Activated naive CD4-positive, alpha-beta T cell treated with anti-CD3 and anti-CD28 coated beads, Interleukin-2, amount 50 U/mL, for 16 hours (primary cell): ENCODE measurements around the gene DONSON.
"Not testable (repeated sequence)": the region's sequence is repeated elsewhere in the genome, so short reads cannot be mapped to it uniquely, and the experiment has no call there.

Experiments used
- DNase-seq: peaks from one replicate; pipeline ENCODE4 v3.0.0-alpha.2; 2020

DONSON gene

DNA sequence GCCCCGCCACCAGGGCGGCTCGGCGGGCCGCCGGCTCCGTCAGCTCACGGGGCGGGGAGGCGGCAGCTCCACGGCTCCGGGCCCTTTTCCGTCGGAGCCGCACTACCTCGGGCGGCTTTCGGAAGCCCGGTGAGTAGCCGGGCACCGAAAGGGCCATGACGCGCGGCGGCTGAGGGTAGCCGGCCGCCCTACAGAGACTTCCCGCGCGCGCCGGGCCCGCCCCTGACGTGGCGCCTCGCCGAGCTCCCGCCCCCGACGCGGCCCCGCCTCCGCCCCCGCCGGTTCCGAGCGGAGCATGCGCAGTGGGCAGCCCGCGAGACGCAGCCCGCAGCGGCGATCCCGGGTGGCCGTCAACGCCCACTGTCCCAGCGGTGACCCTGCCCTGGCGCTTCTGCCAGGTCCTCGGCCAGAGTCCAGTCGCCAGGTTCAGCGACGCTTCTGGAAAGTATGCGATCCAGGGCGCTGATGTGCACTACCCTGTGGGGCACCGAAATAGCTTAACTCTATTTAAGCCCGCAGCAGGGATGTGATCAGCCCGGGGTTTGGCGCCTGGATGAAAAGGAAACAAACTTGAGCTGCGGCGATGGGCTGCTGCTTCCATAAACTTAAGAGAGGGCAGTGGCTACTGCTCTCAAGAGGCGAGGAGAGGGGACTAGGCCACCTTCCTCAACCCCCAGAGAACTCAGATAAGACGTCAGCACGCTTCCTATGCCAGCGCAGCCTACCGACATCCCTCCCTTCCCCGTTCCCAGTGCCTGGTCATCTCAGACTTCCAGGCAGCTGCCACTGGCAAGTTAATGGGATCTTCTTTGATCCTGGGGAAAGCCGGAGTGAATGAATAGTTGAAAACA, at the start of gene DONSON:
Gene DONSON, minus strand, starts transcription at position 200 of the 851 bp plus-strand sequence. Its CDS starts 43 bp downstream, at position 157.
- peak; percentile 87 for DNase-seq

- no peak for DNase-seq
Measured at GRCh38 chr21:33634254-33634653, 45.8 kb upstream of the DONSON start.

- DNase-seq: not testable (repeated sequence)
Measured at GRCh38 chr21:33626151-33626550, 37.7 kb upstream of the DONSON start.

GRCh38 chr21:33622253-33622652, 33.8 kb upstream of the DONSON start:
- DNase-seq: no peak

GRCh38 chr21:33619726-33620125, 31.2 kb upstream of the DONSON start:
- DNase-seq: no peak

DNA sequence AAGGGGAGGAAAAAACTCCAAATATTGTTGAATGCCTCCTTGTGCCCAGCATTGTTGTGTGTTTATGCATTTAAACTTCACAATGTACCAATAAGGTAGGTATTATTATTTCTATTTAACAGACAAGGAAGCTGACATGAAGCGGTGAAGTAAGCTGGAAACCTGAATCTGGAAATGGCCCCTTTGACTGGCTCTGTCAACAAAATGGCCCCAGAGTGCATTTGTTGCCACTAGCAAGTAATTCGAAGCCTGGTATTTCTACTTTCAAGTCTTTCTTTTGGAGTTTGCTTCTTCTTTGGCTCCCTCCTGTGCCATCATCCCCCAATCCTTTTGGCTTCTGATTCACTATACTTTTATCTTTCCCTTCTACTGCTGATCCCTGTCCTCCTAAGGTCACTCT, 29.9 kb upstream of the DONSON start:
- no peak for DNase-seq

DNA sequence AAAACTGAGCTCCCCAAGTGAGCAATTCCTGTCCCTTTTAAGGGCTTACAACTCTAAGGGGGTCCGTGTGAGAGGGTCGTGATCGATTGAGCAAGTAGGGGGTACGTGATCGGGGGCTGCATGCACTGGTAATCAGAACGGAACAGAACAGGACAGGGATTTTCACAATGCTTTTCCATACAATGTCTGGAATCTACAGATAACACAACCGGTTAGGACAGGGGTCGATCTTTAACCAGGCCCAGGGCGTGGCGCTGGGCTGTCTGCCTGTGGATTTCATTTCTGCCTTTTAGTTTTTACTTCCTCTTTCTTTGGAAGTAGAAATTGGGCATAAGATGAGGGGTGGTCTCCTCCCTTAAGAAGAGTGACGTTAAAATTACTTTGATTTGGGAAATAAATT, 29.1 kb upstream of the DONSON start:
- DNase-seq: not testable (repeated sequence)

DNA sequence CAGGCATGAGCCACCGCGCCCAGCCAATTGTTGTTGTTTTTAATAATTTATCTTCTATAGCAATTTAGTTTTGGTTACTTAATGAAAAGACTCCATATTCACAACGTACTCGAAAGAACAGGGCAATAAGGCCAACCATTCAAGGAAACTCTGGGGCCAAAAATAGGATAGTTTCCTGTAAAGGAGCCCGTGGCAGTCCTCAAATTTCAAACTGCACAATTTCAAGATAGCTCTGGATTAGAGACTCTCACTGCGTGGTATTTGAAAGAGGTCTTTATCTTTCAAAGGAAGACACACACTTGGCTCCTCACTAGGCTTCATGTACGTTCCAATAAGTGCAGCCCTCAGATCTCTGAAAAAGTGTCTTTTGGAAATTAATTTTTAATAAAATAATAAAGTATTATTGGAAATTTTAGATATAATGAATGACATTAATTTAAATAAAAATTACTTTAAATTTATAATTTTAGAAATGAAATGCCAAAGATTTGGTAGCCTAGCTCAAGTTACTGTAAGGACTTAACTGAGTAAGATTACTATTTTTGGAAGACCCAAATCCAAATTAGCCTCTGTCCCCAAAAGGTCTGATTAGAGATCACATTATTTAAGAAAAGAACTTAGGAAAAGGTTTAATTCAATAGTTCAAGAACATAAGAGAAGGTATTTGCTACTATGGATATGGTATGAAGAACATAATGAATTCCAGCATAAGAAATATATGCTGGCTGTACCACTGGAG, 22.7 kb upstream of the DONSON start:
- DNase-seq: no peak

DNA sequence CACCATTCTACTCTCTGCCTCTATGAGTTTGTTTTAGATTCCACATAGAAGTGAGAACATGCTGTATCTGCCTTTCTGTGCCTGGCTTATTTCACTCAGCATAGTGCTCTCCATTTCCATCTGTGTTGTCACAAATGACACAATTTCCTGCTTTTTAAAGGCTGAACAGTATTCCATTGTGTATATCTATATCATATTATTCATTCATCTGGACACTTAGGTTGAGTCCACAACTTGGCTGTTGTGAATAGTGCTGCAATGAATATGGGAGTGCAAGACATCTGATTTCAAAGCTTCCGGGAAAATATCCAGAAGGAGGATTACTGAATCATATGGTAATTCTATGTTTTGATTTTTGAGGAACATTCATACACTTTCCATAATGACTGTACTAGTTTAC, 20.1 kb upstream of the DONSON start:
- DNase-seq: no peak

GRCh38 chr21:33598051-33598450, 9.6 kb upstream of the DONSON start:
- no peak for DNase-seq

- DNase-seq: no peak
Measured at GRCh38 chr21:33587792-33588484, 546 bp downstream of the DONSON start.

DNA sequence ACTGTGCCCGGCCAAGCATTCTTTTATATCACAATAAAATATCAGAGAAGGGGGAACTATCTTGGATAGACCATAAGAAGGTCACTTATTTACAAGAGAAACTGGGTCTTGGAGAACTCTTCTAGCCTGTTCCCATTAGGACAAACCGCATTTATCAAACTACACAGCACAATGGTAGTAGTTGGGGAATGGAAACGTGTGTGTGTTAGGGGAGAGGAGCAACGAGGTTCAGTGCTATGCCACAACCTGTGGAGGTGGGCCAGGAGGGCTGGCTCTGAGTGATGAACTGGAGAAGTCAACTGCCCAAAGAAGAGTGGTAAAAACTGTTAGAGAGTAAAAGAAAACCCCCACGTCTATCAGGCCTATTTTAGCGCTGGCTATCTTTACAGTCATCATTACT, 1.6 kb downstream of the DONSON start:
- DNase-seq: no peak

DNA sequence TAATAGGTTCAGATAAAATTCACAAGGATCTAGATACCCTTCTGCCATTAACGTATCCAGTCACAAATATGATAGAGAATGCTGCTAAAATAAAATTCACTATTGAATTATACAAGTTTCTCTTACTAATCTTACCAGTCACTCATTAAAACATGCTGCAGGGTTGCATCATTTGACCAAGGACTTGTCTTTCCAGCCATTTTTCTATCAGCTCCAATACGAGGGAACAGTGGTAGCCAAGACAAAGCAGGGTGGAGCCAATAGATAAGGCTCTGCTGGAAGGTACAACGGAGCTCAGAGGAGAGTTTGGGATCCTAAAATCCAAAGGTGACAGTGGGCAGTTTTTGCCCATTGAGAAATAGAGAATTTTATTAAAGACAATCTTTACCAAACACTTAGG, 4.0 kb downstream of the DONSON start:
- no peak for DNase-seq

DNA sequence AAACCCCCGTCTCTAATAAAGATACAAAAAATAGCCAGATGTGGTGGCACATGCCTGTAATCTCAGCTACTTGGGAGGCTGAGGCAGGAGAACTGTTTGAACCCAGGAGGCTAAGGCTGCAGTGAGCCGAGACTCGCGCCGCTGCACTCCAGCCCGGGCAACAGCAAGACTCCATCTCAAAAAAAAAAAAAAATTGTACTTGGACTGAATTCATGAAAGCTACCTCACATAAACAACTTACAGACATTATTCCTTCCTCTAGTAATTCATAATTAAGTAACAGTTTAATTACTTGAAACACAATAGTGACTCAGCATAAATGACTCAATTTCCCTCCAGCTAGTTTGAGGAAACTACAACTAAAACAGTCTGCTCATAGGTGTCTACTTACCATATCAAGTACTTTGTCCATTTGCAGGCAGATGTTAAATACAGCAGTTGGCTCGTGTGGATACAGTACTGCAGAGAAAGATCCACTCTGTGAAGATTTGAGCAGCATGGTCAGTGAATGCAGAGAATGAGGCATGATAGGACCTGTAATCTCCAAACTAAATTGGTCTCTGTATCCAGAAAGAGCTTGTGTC, 9.4 kb downstream of the DONSON start:
- DNase-seq: no peak

- DNase-seq: no peak
Measured at GRCh38 chr21:33578214-33578613, 10.3 kb downstream of the DONSON start.

GRCh38 chr21:33576741-33577141, 11.7 kb downstream of the DONSON start:
- DNase-seq: not testable (repeated sequence)

DNA sequence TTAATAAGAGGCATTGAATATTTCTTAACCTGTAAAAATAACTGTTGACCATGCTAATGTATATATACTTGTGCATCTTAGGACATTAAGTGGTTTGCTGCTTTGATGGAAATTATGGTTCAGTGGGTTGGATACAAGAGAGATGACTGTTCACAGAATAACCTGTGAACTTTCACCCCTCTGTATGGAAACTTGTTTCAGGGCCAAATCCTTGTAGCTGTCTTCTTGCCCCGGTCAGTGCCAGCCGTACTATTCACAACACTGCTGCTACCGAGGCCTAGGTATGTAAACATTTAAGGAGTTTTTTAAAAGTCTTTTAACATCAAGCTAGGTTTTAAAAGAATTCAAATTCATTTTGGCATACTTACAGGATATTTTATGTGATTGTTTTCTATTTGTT, 16.1 kb downstream of the DONSON start:
- DNase-seq: no peak

DNA sequence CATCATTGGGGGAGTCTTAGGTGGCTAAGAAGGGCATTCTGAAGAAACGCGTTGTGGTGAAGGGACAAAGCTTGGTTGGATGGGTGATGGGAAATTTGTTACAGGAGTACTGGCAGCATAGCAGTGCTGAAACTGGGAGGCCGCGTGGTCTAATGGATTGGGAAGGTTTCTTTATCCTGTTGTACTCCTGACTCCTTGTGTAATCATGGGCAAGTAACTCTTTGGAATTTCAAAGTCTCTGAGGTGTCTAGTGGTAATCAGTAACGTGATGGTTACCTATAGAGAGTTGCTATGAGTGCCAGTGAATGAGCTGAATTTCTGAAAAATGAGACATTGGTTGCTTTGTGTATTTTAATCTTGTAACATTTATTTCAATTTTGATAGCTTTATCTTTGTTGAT, 18.5 kb downstream of the DONSON start:
- no peak for DNase-seq

DNA sequence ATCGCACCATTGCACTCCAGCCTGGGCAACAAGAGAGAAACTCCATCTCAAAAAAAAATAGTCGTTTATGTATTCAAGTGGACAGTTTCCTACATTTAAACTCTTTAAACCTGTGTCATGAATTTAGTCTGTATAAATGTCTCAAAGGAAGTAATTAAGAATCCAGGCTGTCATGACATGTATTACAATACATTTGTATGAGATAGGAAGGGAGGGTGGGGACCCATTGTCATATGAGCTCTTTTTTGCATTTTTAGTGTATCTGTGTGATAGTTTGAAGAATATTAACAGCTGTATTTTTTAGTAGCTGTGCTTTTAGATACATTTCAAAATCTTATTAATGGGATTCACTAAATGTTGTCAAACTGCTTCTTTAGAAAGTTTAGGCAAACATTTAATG, 20.0 kb downstream of the DONSON start:
- DNase-seq: no peak

DNA sequence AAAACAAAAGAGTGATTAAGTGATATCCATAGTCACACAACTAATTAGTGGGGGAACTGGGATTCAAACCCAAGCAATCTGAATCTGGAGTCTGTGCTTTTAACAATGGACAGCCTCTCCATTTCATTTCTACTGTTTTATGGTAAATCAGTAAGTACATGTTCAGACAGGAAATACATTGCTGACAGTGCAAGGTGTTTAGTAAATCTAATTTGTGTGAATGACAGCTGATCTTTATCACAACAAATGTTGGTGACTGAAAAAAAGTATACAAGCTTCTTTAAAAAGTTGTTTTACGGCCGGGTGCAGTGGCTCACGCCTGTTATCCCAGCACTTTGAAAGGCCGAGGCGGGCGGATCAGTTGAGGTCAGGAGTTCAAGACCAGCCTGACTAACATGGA, 20.6 kb downstream of the DONSON start:
- no peak for DNase-seq

GRCh38 chr21:33566514-33566913, 22.0 kb downstream of the DONSON start:
- DNase-seq: no peak

DNA sequence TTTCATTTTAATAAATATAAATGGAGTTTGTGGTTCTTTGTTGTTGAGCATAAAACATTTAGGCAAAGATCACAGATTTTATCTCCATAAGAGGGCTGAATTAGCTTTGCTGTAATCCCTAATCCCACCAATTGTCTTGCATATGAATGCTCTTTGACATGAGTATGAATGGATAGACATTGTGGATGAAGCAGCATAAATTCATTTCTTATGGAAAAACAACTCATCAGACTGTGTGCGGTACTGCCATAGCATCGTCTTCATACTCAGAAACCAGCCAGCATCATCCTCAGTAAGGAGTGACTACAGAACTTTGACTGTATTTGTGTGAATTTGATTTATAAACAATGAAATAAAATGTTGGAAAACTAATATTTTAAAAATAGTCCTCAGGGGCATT, 26.1 kb downstream of the DONSON start:
- no peak for DNase-seq

DNA sequence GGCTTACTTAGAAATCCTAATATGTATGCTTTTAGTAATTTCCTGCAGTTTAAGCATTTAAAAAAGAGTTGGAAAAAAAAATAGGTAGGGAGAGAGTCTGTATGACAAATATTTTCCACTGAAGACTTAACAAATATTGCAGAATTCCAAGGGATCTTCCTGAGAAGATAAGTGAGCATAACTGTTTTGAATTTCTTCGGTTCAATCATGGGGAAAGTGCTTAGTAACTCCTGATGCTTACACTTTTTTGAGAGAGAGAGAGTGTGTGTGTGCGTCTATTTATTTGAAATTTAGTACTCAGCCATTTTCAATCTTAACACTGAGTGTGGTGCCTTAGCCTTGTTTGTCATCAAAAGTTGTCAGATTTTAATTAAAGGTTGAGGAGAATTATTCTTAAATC, 27.1 kb downstream of the DONSON start:
- no peak for DNase-seq
